Activated T-cell treated with anti-CD3 and anti-CD28 coated beads, Interleukin-2, amount 50 U/mL, for 24 hours (primary cell): ENCODE measurements around the gene DKC1.

Experiments
- DNase-seq: peaks from one replicate; pipeline ENCODE4 v3.0.0-alpha.2; 2020
- H3K27ac Mint-ChIP-seq: 2 replicates; pipeline ENCODE4 v1.8.0; 2020; ENCODE audit warnings: mild to moderate bottlenecking, mixed read lengths
- H3K27me3 Mint-ChIP-seq: 2 replicates; pipeline ENCODE4 v1.8.0; 2020; ENCODE audit warnings: mixed read lengths
- H3K36me3 Mint-ChIP-seq: 2 replicates; pipeline ENCODE4 v1.8.0; 2020; ENCODE audit warnings: low read depth, mixed read lengths
- H3K4me1 Mint-ChIP-seq: 2 replicates; pipeline ENCODE4 v1.8.0; 2020; ENCODE audit warnings: low read depth, mixed read lengths
- H3K4me3 Mint-ChIP-seq: 2 replicates; pipeline ENCODE4 v1.8.0; 2020; ENCODE audit warnings: mild to moderate bottlenecking, moderate library complexity, mixed read lengths
- H3K9me3 Mint-ChIP-seq: 2 replicates; pipeline ENCODE4 v1.8.0; 2020; ENCODE audit warnings: mixed read lengths

Gene DKC1

DNA sequence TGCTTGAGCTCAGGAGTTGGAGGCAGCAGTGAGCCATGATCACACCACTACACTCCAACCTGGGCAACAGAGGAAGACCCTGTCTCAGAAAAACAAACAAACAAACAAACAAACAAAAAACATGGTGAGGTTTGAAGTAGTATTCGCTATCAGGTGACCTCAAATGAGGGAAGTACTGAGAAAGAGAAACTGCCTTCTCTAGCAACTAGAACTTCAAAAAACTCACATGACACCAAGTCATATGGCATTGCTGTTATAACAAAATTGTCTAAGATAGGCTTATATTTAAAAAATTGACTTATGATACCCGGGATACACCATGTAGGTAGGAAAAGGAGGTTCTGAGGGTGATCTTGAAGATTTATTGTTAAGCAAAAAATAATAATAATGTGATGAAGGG lies 32.4 kb downstream of the DKC1 start:
- H3K4me1 Mint-ChIP-seq, result peaks cover 32% of the 10 kb centered on the region
- DNase-seq, result no peak
- peaks cover 7% of the 10 kb centered on the region for H3K27me3 Mint-ChIP-seq
- no peak overlapping the region for H3K27ac Mint-ChIP-seq
- no peak overlapping the region for H3K4me3 Mint-ChIP-seq
- no peaks in the 10 kb centered on the region for H3K36me3 Mint-ChIP-seq
- no peaks in the 10 kb centered on the region for H3K9me3 Mint-ChIP-seq

DNA sequence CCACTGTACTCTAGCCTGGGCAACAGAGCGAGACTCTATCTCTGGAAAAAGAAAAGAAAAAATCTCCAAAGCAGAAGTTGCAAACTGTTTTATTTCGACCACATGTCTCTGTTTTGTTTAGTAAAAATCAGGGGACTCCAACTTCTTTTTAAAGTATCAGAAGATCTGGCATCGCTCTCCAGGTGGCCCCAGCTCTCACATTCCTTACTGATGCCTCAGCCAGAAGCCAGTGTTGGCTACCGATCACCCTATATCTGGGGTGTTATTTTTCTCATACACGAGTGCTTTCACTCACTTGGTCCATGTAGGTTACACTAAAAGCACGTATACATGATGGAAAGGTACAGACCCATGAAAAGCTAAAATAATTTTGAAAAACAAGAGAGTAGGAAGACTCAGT lies 34.3 kb downstream of the DKC1 start:
- Mint-ChIP-seq H3K9me3 (no peaks in the 10 kb centered on the region), H3K36me3 (no peaks in the 10 kb centered on the region), H3K4me1 (peaks cover 40% of the 10 kb centered on the region), H3K4me3 (no peak overlapping the region), H3K27me3 (peaks cover 7% of the 10 kb centered on the region), H3K27ac (no peak overlapping the region)
- DNase-seq, result no peak

DNA sequence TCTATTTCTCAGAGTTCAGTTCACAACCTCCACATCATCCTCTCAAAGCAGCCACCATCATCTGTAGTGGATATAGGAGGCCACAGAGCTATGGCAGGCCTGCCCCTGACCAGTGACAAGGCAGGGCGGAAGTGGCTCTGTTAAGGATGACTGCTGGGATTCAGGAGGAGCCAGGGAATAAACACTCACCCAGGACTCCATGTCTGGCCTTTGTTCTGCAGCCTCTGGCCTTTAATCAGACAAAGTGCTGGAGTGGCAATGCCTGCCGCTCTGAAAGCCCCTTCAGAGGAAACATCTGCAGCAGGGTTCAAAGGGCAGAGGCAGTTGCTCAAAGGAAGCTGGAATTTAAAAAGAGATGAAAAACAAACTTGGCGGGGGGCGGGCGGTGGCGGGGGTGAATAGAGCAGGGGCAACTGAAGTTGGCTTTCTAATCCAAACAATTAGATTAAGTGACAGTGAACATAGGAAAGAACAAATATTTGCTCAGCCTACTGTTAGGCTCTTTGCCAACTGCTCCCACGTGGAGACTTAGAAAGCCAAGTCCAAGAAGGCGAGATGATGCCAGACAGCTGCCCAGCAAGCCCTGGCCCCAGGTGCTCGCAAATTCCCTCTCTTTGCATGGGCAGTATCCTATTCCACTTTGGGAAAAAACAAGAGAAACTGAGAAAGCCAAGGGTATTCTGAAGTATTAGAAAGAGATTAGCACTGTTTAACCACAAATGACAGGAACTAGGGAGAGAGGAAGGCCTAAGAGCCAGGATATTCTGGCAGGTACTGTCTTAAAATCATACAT lies 37.1 kb downstream of the DKC1 start:
- no peak for DNase-seq
- peak overlapping the region; percentile 21 for H3K4me3 Mint-ChIP-seq
- H3K36me3 Mint-ChIP-seq, result no peaks in the 10 kb centered on the region
- peaks cover 62% of the 10 kb centered on the region for H3K4me1 Mint-ChIP-seq
- H3K27ac Mint-ChIP-seq, result peak overlapping the region; percentile 94
- no peaks in the 10 kb centered on the region for H3K9me3 Mint-ChIP-seq
- H3K27me3 Mint-ChIP-seq, result peaks cover 12% of the 10 kb centered on the region

DNA sequence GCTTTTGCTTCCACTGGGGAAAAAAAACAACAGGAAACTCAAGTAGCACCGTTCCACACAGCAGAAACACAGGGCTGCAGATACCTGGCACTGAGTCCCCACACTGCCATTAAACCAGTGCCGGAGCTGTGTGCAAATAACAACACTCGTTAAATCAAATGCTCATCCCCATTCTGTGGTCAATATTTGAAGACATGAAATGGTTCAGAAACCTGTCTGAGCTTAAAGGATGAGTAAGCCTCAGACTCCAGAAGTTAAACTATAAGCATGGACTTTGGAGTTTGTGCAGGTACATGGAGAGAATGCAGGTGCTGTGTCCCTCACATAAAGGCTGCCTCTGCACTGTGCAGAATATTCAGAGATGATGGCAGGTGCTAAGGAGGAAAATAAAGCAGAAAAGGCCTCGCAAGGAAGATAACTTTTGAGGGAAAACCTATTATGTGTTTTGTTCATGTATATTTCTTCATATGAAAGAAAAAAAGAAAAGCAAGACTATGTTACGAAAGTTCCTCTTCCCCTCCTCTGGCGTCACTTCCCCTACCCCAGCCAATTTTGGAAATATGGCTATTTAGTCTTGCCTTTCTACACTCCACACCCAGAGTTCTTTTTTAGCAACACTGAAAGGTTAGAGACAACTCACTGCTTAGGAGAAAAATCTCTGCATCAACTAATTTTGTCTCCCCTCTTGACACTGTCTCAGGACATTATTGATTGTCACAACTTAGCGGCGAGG lies 38.0 kb downstream of the DKC1 start:
- H3K4me3 Mint-ChIP-seq, result no peak overlapping the region
- H3K4me1 Mint-ChIP-seq, result peaks cover 65% of the 10 kb centered on the region
- H3K27ac Mint-ChIP-seq, result peak overlapping the region; percentile 94

DNA sequence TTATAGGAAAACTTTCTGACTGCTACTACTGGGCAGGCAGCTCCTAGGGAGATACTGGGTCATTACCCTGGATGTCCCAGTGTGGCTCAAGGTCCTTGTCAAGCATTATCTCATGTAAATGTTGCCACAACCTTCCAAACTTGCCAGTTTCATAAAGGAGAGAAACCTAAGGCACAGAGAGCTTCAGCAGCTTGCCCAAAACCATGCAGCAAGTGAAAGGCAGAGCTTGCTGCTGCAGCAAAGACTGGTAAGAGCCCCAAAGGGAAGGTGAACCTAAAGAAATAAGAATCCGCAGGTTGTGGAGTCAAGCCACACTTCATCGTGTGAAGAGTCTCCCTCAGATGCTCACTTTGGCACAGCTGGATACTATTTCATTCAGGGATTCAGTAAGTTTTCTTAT lies 40.3 kb downstream of the DKC1 start:
- no peak overlapping the region for H3K4me3 Mint-ChIP-seq
- no peak for DNase-seq
- no peaks in the 10 kb centered on the region for H3K36me3 Mint-ChIP-seq
- no peaks in the 10 kb centered on the region for H3K9me3 Mint-ChIP-seq
- H3K27me3 Mint-ChIP-seq, result peaks cover 15% of the 10 kb centered on the region
- H3K4me1 Mint-ChIP-seq, result peaks cover 63% of the 10 kb centered on the region
- no peak overlapping the region for H3K27ac Mint-ChIP-seq

More for the DNA sequence above, 38.0 kb downstream of the DKC1 start:
- Mint-ChIP-seq H3K27me3 (peaks cover 12% of the 10 kb centered on the region), H3K9me3 (no peaks in the 10 kb centered on the region), H3K36me3 (no peaks in the 10 kb centered on the region)
- DNase-seq, result no peak

DNA sequence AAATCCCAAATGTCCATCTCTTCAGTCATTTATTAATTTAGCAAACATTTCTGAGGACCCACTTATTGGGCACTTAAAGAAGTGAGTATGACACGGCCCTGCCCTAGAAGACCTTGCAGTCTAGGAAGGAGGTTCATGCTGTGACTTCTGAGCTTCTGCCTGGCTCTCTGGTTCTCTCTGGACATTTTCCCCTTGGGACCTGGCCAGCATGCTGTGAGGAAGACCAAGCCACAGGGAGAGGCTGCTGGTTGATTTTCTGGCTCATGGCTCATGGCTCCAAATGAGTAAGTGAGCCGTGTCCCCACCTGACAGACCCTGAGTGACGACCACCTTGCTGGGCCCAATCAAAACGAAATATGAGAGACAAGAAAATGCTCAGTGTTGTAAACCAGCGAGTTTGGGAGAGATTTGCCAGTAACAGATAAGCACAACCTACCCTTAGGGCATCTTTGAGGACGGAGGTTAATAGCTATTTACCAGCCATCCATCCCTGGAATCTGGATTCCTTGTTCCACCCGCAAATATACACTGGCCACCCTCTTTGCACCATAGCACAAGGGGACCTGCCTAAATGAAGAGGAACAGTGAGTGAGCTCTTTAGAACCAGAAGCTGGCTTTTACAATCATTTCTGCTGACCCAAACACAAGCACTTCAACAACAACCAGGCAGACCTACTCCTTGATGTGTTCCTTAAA lies 41.7 kb downstream of the DKC1 start:
- Mint-ChIP-seq H3K36me3 (no peaks in the 10 kb centered on the region), H3K4me3 (peak overlapping the region; percentile 79), H3K4me1 (peaks cover 55% of the 10 kb centered on the region), H3K27me3 (peaks cover 24% of the 10 kb centered on the region), H3K9me3 (no peaks in the 10 kb centered on the region), H3K27ac (no peak overlapping the region)
- DNase-seq, result no peak

DNA sequence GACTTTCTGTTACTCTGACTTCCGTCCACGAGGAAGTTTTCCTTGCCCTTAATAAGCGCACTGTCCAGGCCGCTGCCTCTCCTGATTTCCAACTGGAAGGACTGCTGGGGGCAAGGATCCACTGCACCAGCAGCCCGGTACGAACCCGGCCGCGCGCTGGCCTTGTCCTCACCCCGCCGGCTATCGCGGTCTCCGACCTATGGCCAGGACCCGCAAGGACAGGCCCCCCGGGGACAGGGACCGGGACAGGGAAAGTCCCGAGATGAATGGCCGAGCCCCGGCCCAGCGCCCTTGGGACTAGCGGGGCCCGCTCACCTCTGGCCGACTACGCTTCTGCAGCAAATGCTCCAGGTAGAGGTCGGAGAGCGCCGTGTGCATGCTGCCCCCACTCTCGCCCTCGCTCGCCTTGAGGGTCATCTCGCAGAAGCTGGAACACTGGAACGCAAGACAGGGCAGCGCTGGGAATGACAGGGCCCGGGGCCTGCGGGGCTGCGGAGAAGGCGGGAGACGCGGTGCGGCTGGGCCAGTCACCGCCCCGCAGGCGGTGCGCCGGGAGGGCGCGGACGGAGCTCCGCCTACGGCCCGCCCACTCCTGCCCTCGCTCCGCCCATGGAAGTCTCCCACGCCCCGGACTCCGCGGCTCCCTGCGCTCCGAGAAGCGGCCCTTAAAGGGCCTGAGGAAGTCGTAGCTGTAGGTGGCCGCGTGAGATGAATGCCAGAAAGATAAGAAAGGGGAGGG lies 42.5 kb downstream of the DKC1 start, which contains the start of gene MPP1:
Gene MPP1 (minus strand): TSS at position 529 of the 739 bp plus-strand sequence. CDS start 112 bp downstream, at position 417.
- peaks cover 24% of the 10 kb centered on the region for H3K27me3 Mint-ChIP-seq
- H3K4me3 Mint-ChIP-seq, result peak within 1 kb of the TSS; percentile 79
- no peaks in the 10 kb centered on the region for H3K9me3 Mint-ChIP-seq
- H3K36me3 Mint-ChIP-seq, result no peaks in the 10 kb centered on the region
- H3K4me1 Mint-ChIP-seq, result peaks cover 53% of the 10 kb centered on the region
- peak; percentile 84 for DNase-seq
- peak within 1 kb of the TSS; percentile 50 for H3K27ac Mint-ChIP-seq

DNA sequence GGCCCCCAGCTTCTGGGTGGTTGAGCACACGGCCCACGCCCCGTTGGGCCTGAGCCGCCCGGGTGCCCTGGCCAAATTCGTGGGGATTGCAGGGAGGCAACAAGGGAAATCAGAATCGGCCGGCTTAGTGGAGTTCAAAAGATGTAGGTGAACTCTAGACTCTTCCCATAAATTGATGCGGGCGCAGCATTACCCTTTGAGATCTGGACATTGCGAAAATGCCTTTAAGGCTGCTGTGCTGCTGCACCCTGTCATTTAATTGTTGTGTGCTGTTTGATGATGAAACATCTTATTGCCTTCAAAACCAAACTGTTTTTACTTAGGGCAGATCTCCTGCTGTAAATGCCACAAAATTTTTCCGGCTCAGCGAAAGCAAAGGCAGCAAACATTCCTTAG lies 43.0 kb downstream of the DKC1 start:
- Mint-ChIP-seq H3K27me3 (peaks cover 24% of the 10 kb centered on the region), H3K4me1 (peaks cover 47% of the 10 kb centered on the region), H3K36me3 (no peaks in the 10 kb centered on the region), H3K4me3 (peak overlapping the region; percentile 79), H3K9me3 (no peaks in the 10 kb centered on the region), H3K27ac (peak overlapping the region; percentile 50)
- DNase-seq, result no peak

DNA sequence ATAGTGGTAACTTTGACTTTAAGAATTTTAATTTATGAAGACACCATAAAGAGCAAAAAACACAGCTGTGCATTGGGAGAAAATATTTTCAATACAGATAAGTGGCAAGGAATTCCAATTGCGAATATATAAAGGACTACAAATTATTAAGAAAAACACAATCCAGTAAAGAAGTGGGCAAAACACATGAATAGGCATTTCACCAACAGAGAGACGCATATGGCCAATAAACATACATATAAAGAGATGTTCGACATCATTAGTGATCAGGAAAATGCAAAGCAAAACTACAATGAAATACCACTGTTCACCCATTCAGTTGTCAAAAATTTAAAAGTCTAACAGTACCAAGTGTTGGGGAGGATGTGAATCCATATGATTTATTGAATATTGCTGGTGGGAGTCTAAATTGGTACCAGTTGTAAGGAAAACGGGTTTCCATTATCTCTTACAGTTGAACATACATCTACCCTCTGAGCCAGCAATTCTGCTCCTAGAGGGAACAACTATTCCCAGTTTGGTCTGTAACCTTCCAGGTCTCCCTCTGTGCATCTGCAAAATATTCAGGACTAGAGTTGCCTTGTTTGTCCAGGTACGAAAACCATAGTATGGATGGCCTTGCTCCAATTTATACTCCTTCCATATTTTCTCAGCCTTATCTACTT lies 44.3 kb downstream of the DKC1 start:
- Mint-ChIP-seq H3K27me3 (peaks cover 24% of the 10 kb centered on the region), H3K36me3 (no peaks in the 10 kb centered on the region), H3K27ac (no peak overlapping the region), H3K4me1 (peaks cover 39% of the 10 kb centered on the region), H3K9me3 (no peaks in the 10 kb centered on the region), H3K4me3 (no peak overlapping the region)
- no peak for DNase-seq

DNA sequence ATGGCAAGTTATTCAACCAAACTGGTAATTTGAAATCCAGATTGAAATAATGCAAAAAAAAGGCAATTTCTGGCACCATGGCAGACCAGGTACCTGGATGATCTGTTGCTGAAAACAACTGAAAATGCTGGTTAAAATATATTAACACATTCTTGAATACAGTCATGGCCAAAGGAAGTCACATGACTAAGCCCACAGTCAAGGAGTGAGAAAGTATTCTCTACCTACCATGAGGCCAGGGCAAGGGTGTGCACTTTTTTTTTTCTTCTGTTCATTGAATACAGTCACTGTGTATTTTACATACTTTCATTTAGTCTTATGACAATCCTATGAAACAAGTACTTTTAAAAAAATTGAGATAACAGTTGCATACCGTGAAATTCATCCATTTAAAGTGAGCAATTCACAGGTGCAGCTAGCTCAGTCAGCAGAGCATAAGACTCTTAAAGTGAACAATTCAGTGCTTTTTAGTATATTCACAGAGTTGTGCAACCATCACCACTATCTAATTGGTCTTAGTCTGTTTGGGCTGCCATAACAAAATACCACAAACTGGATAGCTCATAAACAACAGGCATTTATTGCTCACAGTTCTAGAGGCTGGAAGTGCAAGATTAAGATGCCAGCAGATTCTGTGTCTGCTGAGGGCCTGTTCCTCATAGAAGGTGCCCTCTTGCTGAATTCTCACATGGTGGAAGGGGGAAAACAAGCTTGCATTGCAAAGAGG lies 47.4 kb downstream of the DKC1 start:
- Mint-ChIP-seq H3K27me3 (peaks cover 31% of the 10 kb centered on the region), H3K4me1 (peaks cover 15% of the 10 kb centered on the region), H3K9me3 (no peaks in the 10 kb centered on the region), H3K27ac (no peak overlapping the region), H3K4me3 (no peak overlapping the region), H3K36me3 (no peaks in the 10 kb centered on the region)
- DNase-seq, result no peak

DNA sequence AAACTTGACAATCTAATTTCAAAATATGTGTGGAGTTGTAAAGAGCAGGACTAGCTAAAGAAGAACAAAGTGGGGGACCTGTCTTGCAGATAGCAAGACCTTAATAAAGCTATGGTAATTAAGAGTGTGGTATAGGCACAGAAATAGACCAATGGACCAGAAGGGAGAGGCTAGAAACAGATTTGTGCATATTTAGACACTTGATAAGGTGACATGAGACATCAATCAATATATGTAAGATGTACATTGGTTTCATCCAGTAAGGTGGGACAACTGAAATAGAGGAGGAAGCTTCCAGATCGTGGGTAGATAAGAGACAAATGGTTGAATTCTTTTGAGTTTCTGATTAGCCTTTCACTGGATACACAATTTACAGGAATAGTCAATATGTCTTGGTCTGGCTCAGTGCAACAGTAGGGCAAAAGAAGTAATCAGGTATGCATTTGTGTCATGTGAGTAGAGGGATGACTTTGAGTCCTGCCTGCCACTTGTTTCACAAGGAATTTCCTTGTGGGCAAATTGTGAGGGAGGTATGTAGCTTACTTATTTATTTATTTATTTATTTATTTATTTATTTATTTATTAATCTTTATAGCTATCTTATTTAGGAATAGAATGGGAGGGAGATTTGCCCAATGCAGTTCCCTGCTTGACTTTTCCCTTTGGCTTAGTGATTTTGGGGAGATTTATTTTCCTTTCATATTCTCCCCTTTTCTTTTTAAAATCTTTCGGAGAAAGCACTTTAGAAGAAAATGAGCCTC lies 49.9 kb downstream of the DKC1 start:
- Mint-ChIP-seq H3K4me3 (no peak overlapping the region), H3K9me3 (no peaks in the 10 kb centered on the region), H3K27ac (no peak overlapping the region), H3K4me1 (peaks cover 8% of the 10 kb centered on the region), H3K36me3 (no peaks in the 10 kb centered on the region), H3K27me3 (peaks cover 30% of the 10 kb centered on the region)
- no peak for DNase-seq

DNA sequence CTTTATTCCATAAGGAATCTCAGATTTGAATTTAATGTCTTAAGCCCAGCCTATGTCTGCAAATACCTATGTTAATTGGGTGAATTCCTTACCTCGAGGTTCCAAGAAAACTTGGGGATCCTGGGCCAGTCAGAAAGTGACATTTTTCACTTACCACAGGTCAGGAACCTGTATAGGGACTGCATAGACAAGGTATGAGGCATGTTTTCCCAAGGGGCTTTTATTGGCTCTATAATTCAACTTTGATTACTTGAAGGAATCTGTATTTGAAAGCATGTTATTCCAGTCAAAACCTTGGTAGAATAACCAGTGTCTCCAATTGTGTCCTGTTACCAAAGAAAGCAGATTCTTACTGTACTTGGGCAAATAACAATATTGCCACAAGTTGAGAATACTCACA lies 51.1 kb downstream of the DKC1 start:
- Mint-ChIP-seq H3K27ac (no peak overlapping the region), H3K27me3 (peaks cover 19% of the 10 kb centered on the region), H3K4me1 (peaks cover 8% of the 10 kb centered on the region), H3K4me3 (no peak overlapping the region), H3K9me3 (no peaks in the 10 kb centered on the region), H3K36me3 (no peaks in the 10 kb centered on the region)
- DNase-seq, result no peak
